ENCODE measurements around the gene CRADD. TPM values are rescaled to one million over a fixed set of nuclear protein-coding genes. Genes with fewer than 3 reads are reported as not detected.

Gene CRADD
- total RNA-seq, 2 experiments from 2014 or later = 7.0 to 11.3 TPM

DNA sequence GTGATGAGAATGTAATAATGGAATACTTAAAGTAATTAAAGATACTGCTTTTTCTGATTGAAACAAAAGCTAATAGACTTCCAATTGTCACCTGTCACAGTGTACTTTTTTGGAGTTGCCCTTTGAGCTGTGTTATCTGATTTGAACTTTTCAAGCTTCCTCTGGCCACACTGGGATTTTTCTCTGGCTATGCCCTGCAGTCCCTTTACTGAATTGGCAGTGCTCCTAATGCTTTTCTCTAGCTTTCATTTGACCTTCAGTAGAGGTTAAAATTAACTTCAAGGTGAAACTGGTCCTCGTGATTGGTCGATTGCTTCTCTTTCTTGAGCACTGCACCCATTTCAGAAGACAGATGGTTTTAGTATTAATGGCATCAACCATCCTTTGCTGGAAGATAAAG, 89.2 kb downstream of the CRADD start:
- Mint-ChIP-seq H3K4me1 (ENCODE audit: low read depth) (peaks cover 34% of the 10 kb centered on the region), H3K27ac (no peak overlapping the region), H3K36me3 (ENCODE audit: low read depth) (peaks cover 1% of the 10 kb centered on the region), H3K4me3 (no peak overlapping the region), H3K9me3 (no peaks in the 10 kb centered on the region), H3K27me3 (no peaks in the 10 kb centered on the region)
- DNase-seq (no peak), ATAC-seq (no peak)
- intact Hi-C loops (cut with micrococcal nuclease) = loop anchor here (5.0 kb wide), 2 partner anchors 211 to 336 kb away; no protein-coding TSS in a partner anchor
- CTCF ChIA-PET = interaction anchor here (0.6 to 7.0 kb wide), 24 partner anchors 8 to 780 kb away, joined by 3 to 152 read pairs (median 4); no protein-coding TSS in a partner anchor
- TF ChIP-seq, protein P1, sequence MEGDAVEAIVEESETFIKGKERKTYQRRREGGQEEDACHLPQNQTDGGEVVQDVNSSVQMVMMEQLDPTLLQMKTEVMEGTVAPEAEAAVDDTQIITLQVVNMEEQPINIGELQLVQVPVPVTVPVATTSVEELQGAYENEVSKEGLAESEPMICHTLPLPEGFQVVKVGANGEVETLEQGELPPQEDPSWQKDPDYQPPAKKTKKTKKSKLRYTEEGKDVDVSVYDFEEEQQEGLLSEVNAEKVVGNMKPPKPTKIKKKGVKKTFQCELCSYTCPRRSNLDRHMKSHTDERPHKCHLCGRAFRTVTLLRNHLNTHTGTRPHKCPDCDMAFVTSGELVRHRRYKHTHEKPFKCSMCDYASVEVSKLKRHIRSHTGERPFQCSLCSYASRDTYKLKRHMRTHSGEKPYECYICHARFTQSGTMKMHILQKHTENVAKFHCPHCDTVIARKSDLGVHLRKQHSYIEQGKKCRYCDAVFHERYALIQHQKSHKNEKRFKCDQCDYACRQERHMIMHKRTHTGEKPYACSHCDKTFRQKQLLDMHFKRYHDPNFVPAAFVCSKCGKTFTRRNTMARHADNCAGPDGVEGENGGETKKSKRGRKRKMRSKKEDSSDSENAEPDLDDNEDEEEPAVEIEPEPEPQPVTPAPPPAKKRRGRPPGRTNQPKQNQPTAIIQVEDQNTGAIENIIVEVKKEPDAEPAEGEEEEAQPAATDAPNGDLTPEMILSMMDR (IDR thresholded peaks at IDR 0.05) = no peak
- POLR2A ChIA-PET = interaction anchor here (1.6 to 2.6 kb wide), 4 partner anchors 18 to 336 kb away, joined by 5 to 10 read pairs (median 8); no protein-coding TSS in a partner anchor

DNA sequence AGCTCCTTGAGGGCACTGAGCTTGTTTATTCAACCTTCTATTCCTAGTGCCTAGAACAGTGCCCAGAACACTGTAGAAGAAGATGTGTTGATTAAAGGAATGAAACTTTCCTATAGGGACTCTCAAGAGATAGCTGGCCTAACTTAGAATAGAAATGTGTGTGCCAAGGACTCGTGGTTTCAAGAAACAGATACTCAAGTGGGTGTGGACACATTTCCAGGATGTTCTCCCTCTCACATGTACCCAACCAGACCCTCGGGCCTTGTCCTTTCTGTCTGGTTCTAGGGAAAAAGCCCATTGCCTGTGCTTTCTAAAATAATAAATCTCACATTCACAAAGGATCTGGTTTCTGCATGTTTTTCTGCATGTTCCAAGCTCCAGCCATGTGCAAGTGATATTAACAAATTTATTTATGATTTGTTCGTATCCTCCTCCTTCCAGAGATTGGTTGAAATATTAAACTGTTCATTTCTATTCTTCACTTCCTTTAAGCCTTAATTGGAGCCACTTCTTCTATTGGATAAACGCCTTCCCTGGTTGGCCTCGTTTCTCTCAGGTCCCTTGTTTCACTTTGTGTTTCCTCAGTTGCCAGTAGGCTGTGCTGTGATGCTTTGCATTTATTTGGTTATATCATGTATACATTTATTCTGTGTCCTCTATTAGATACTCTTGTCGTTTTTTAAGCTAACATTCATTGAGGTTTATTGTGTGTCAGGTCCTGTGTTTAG, 89.8 kb downstream of the CRADD start:
- no peak overlapping the region for H3K4me3 Mint-ChIP-seq
- H3K9me3 Mint-ChIP-seq = no peaks in the 10 kb centered on the region
- H3K36me3 Mint-ChIP-seq (ENCODE audit: low read depth) = peaks cover 1% of the 10 kb centered on the region
- TF ChIP-seq, protein P1 (IDR thresholded peaks at IDR 0.05) = peak; percentile 55
- H3K27me3 Mint-ChIP-seq = no peaks in the 10 kb centered on the region
- peak; percentile 80 for ATAC-seq
- intact Hi-C loops (cut with micrococcal nuclease) = loop anchor here (5.0 kb wide), 2 partner anchors 210 to 335 kb away; no protein-coding TSS in a partner anchor
- POLR2A ChIA-PET = interaction anchor here (1.6 to 2.6 kb wide), 4 partner anchors 17 to 335 kb away, joined by 5 to 10 read pairs (median 8); no protein-coding TSS in a partner anchor
- H3K4me1 Mint-ChIP-seq (ENCODE audit: low read depth) = peaks cover 38% of the 10 kb centered on the region
- peak; percentile 55 for DNase-seq
- no peak overlapping the region for H3K27ac Mint-ChIP-seq
- CTCF ChIA-PET = interaction anchor here (0.6 to 7.0 kb wide), 32 partner anchors 8 to 780 kb away, joined by 3 to 152 read pairs (median 4); partner anchors contain the start of gene SOCS2

DNA sequence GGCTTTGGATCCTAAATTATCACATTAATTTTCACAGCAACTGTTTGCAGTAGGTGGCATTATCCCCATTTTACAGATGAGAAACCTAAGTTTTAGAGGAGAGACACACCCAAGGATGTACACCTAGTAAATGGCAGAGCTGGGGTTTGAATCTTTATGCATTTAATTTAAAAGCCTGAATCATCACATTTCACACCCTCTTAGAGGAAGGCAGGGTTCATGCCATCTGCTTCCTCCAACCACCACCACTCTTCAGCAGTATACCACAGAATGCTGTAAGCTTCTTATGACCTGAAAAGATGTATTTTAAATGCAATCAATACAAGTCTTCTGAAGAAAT, 90.3 kb downstream of the CRADD start:
- Mint-ChIP-seq H3K27me3 (no peaks in the 10 kb centered on the region), H3K36me3 (ENCODE audit: low read depth) (peaks cover 1% of the 10 kb centered on the region), H3K4me1 (ENCODE audit: low read depth) (peaks cover 43% of the 10 kb centered on the region), H3K27ac (no peak overlapping the region), H3K4me3 (no peak overlapping the region), H3K9me3 (no peaks in the 10 kb centered on the region)
- intact Hi-C loops (cut with micrococcal nuclease) = loop anchor here (5.0 kb wide), 2 partner anchors 210 to 335 kb away; no protein-coding TSS in a partner anchor
- ATAC-seq = peak; percentile 82
- POLR2A ChIA-PET = interaction anchor here (1.6 to 2.6 kb wide), 3 partner anchors 198 to 334 kb away, joined by 5 to 10 read pairs (median 9); no protein-coding TSS in a partner anchor
- TF ChIP-seq, protein P1 (IDR thresholded peaks at IDR 0.05) = no peak
- peak; percentile 27 for DNase-seq
- CTCF ChIA-PET = interaction anchor here (0.6 to 7.0 kb wide), 21 partner anchors 8 to 334 kb away, joined by 3 to 152 read pairs (median 4); partner anchors contain the start of gene SOCS2

DNA sequence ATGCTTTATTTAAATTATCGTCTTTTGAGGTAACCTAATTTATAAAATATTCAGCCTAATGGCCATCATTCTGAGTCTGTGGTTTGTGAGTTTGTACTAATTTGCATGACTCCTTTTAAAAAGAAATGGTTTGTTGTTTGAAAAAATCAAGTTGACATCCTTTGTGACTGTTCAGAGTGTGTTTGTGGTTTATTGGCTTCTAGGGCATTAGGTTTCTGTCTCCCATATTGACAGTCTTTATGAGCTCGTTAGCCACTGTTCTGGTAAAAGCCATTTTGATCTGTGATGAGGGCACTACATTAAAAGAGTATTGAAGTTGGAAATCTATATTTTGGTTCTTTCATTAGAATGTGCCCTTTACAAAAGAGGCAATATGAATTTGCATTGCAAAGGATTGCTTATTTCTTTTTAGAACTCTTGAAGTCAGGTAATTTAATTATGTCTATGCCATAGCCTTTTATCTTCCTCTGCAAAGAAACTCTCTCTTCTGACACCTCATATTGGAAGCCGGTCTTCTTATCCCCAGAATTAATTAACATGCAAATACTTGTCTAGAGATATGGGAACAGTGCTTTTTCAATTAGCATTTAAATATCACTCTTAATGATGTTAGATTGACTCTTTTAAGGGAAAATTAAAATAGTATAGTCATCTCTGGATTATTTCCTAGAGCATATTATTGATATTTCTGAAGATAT, 95.0 kb downstream of the CRADD start:
- DNase-seq (no peak), ATAC-seq (no peak)
- CTCF ChIA-PET = interaction anchor here (1.1 kb wide), 1 partner anchor 330 kb away, joined by 3 read pairs; no protein-coding TSS in a partner anchor
- Mint-ChIP-seq H3K9me3 (peaks cover 6% of the 10 kb centered on the region), H3K4me1 (ENCODE audit: low read depth) (peaks cover 46% of the 10 kb centered on the region), H3K27me3 (no peaks in the 10 kb centered on the region), H3K36me3 (ENCODE audit: low read depth) (peaks cover 13% of the 10 kb centered on the region), H3K27ac (no peak overlapping the region), H3K4me3 (no peak overlapping the region)
- POLR2A ChIA-PET = interaction anchor here (0.8 kb wide), 1 partner anchor 12 kb away, joined by 3 read pairs; no protein-coding TSS in a partner anchor
- TF ChIP-seq, protein P1 (IDR thresholded peaks at IDR 0.05) = no peak
- intact Hi-C loops (cut with micrococcal nuclease) = no loop called here
